GM10266 (cell line): Measurements from ENCODE around the gene ASPHD1.

Experiments used
- DNase-seq: peaks from one replicate; pipeline ENCODE4 v3.0.0; 2012; ENCODE audit errors: extremely low spot score
- CTCF ChIP-seq: IDR thresholded peaks from 2 replicates; pipeline ENCODE4 v1.5.1; 2012; ENCODE audit warnings: mild to moderate bottlenecking, low read depth; ENCODE audit not compliant: control insufficient read depth, insufficient read depth; ENCODE audit errors: missing control alignments

The ASPHD1 gene

GRCh38 chr16:29901607-29901945 lies 1.3 kb downstream of the ASPHD1 start:
- DNase-seq = no peak
- no peak for TF ChIP-seq CTCF

GRCh38 chr16:29903590-29903989 lies 3.3 kb downstream of the ASPHD1 start:
- no peak for TF ChIP-seq CTCF
- DNase-seq = no peak

- DNase-seq = no peak
- no peak for TF ChIP-seq CTCF
These were observed 4.7 kb downstream of the ASPHD1 start for GRCh38 chr16:29904947-29905346.

- no peak for TF ChIP-seq CTCF
- no peak for DNase-seq
These were observed 5.4 kb downstream of the ASPHD1 start for GRCh38 chr16:29905668-29906067.

- DNase-seq = no peak
- TF ChIP-seq CTCF = no peak
These were observed 6.4 kb downstream of the ASPHD1 start for GRCh38 chr16:29906520-29907244.

- TF ChIP-seq CTCF = no peak
- no peak for DNase-seq
These were observed 7.7 kb downstream of the ASPHD1 start for GRCh38 chr16:29907973-29908372.

- DNase-seq = no peak
These were observed 8.5 kb downstream of the ASPHD1 start for GRCh38 chr16:29908719-29909220.

More at GRCh38 chr16:29908719-29909220, 8.5 kb downstream of the ASPHD1 start:
- TF ChIP-seq CTCF = no peak
